Immature natural killer cell (primary cell): ENCODE results near the gene GALNT9. TPM values are rescaled to one million over a fixed set of nuclear protein-coding genes. Genes with fewer than 3 reads are reported as not detected.

Experiments used
- DNase-seq, 3 donors: peaks; one replicate each; pipeline ENCODE4 v3.0.0; 2022; ENCODE audit warnings: mixed read lengths in 1 of 3
- H3K27ac Mint-ChIP-seq, 6 donors: one replicate each; pipeline ENCODE4 v1.8.0; 2020; ENCODE audit warnings: mixed read lengths in 6 of 6, mild to moderate bottlenecking in 5 of 6, inconsistent platforms in 4 of 6, moderate library complexity in 3 of 6
- H3K27me3 Mint-ChIP-seq, 3 donors: one replicate each; pipeline ENCODE4 v1.8.0; 2020 to 2021; ENCODE audit warnings: low read depth in 3 of 3, mild to moderate bottlenecking in 3 of 3, mixed read lengths in 3 of 3, moderate library complexity in 3 of 3, inconsistent platforms in 1 of 3
- H3K36me3 Mint-ChIP-seq, 3 donors: one replicate each; pipeline ENCODE4 v1.8.0; 2020; ENCODE audit warnings: mixed read lengths in 3 of 3, inconsistent platforms in 2 of 3, mild to moderate bottlenecking in 2 of 3
- H3K4me1 Mint-ChIP-seq, 2 donors: one replicate each; pipeline ENCODE4 v1.8.0; 2020; ENCODE audit warnings: inconsistent platforms in 2 of 2, mild to moderate bottlenecking in 2 of 2, mixed read lengths in 2 of 2, moderate library complexity in 1 of 2
- H3K4me3 Mint-ChIP-seq, 5 donors: one replicate each; pipeline ENCODE4 v1.8.0; 2020; ENCODE audit warnings: mild to moderate bottlenecking in 5 of 5, mixed read lengths in 5 of 5, inconsistent platforms in 3 of 5, moderate library complexity in 3 of 5
- H3K9me3 Mint-ChIP-seq, 6 donors: one replicate each; pipeline ENCODE4 v1.8.0; 2020; ENCODE audit warnings: mild to moderate bottlenecking in 6 of 6, mixed read lengths in 6 of 6, inconsistent platforms in 4 of 6, moderate library complexity in 3 of 6
- polyA plus RNA-seq, 3 donors: library from polyadenylated mRNA; unstranded; fragments of 300-500 nt; fragmentation: Illumina TruSeq; gene quantifications; one replicate each; pipeline ENCODE4 v1.2.3, GENCODE V29; 2021

The GALNT9 gene
- polyA plus RNA-seq, 3 donors from 2014 or later: not detected

GRCh38 chr12:132354211-132354981 is 25.0 kb upstream of the GALNT9 start:
- Mint-ChIP-seq H3K36me3 (no peaks in the 10 kb centered on the region), H3K27me3 (peaks cover 0 to 6% (median 2%) of the 10 kb centered on the region in 3 donors), H3K9me3 (no peaks in the 10 kb centered on the region)

GRCh38 chr12:132353811-132354210 is 24.4 kb upstream of the GALNT9 start:
- H3K4me3 Mint-ChIP-seq: no peak overlapping the region
- H3K4me1 Mint-ChIP-seq: no peaks in the 10 kb centered on the region
- H3K27ac Mint-ChIP-seq: no peak overlapping the region
- no peaks in the 10 kb centered on the region for H3K9me3 Mint-ChIP-seq
- DNase-seq: no peak
- no peaks in the 10 kb centered on the region for H3K36me3 Mint-ChIP-seq
- H3K27me3 Mint-ChIP-seq: peaks cover 0 to 6% (median 2%) of the 10 kb centered on the region in 3 donors

More at GRCh38 chr12:132354211-132354981, 25.0 kb upstream of the GALNT9 start:
- Mint-ChIP-seq H3K4me1 (no peaks in the 10 kb centered on the region), H3K27ac (no peak overlapping the region), H3K4me3 (no peak overlapping the region)
- DNase-seq: no peak

GRCh38 chr12:132352896-132353800 is 23.8 kb upstream of the GALNT9 start:
- H3K9me3 Mint-ChIP-seq: no peaks in the 10 kb centered on the region
- H3K4me3 Mint-ChIP-seq: no peak overlapping the region
- peaks cover 1 to 6% (median 2%) of the 10 kb centered on the region in 3 donors for H3K27me3 Mint-ChIP-seq
- no peaks in the 10 kb centered on the region for H3K36me3 Mint-ChIP-seq
- no peaks in the 10 kb centered on the region for H3K4me1 Mint-ChIP-seq
- H3K27ac Mint-ChIP-seq: no peak overlapping the region
- no peak for DNase-seq

- Mint-ChIP-seq H3K4me1 (no peaks in the 10 kb centered on the region), H3K9me3 (no peaks in the 10 kb centered on the region), H3K27me3 (peaks cover 1 to 6% (median 2%) of the 10 kb centered on the region in 3 donors), H3K4me3 (no peak overlapping the region), H3K36me3 (no peaks in the 10 kb centered on the region), H3K27ac (no peak overlapping the region)
- DNase-seq: no peak
Measured at GRCh38 chr12:132351751-132352495, 22.5 kb upstream of the GALNT9 start.

- H3K36me3 Mint-ChIP-seq: no peaks in the 10 kb centered on the region
- no peaks in the 10 kb centered on the region for H3K9me3 Mint-ChIP-seq
- H3K4me3 Mint-ChIP-seq: no peak overlapping the region
- H3K27me3 Mint-ChIP-seq: peaks cover 1 to 6% (median 2%) of the 10 kb centered on the region in 3 donors
- H3K4me1 Mint-ChIP-seq: no peaks in the 10 kb centered on the region
- H3K27ac Mint-ChIP-seq: no peak overlapping the region
- no peak for DNase-seq
Measured at GRCh38 chr12:132349501-132350131, 20.2 kb upstream of the GALNT9 start.

- Mint-ChIP-seq H3K27me3 (peaks cover 1 to 7% (median 2%) of the 10 kb centered on the region in 3 donors), H3K36me3 (no peaks in the 10 kb centered on the region), H3K27ac (no peak overlapping the region), H3K4me3 (no peak overlapping the region), H3K9me3 (no peaks in the 10 kb centered on the region), H3K4me1 (peaks cover under 1 to 2% of the 10 kb centered on the region in 2 donors)
- DNase-seq: no peak
Measured at GRCh38 chr12:132348176-132348575, 18.8 kb upstream of the GALNT9 start.

- no peaks in the 10 kb centered on the region for H3K9me3 Mint-ChIP-seq
- H3K27ac Mint-ChIP-seq: no peak overlapping the region
- DNase-seq: no peak
- no peaks in the 10 kb centered on the region for H3K36me3 Mint-ChIP-seq
- no peak overlapping the region for H3K4me3 Mint-ChIP-seq
- peaks cover 1 to 7% (median 2%) of the 10 kb centered on the region in 3 donors for H3K27me3 Mint-ChIP-seq
- peaks cover 5 to 8% of the 10 kb centered on the region in 2 donors for H3K4me1 Mint-ChIP-seq
Measured at GRCh38 chr12:132347176-132347855, 17.9 kb upstream of the GALNT9 start.

GRCh38 chr12:132346471-132347175 is 17.2 kb upstream of the GALNT9 start:
- peaks cover 5 to 8% of the 10 kb centered on the region in 2 donors for H3K4me1 Mint-ChIP-seq
- no peaks in the 10 kb centered on the region for H3K36me3 Mint-ChIP-seq
- no peaks in the 10 kb centered on the region for H3K9me3 Mint-ChIP-seq
- DNase-seq: no peak
- no peak overlapping the region for H3K27ac Mint-ChIP-seq
- H3K27me3 Mint-ChIP-seq: peaks cover 1 to 6% (median 2%) of the 10 kb centered on the region in 3 donors
- H3K4me3 Mint-ChIP-seq: no peak overlapping the region

GRCh38 chr12:132345561-132346200 is 16.3 kb upstream of the GALNT9 start:
- no peaks in the 10 kb centered on the region for H3K9me3 Mint-ChIP-seq
- peaks cover 0 to 7% (median 1%) of the 10 kb centered on the region in 3 donors for H3K27me3 Mint-ChIP-seq
- H3K4me3 Mint-ChIP-seq: no peak overlapping the region
- H3K4me1 Mint-ChIP-seq: peaks cover 5 to 8% of the 10 kb centered on the region in 2 donors
- H3K27ac Mint-ChIP-seq: no peak overlapping the region
- H3K36me3 Mint-ChIP-seq: no peaks in the 10 kb centered on the region
- DNase-seq: no peak

- Mint-ChIP-seq H3K4me1 (peaks cover 5 to 8% of the 10 kb centered on the region in 2 donors), H3K36me3 (no peaks in the 10 kb centered on the region), H3K4me3 (no peak overlapping the region), H3K27me3 (peaks cover 0 to 5% (median 1%) of the 10 kb centered on the region in 3 donors), H3K27ac (no peak overlapping the region), H3K9me3 (no peaks in the 10 kb centered on the region)
- no peak for DNase-seq
Measured at GRCh38 chr12:132345126-132345525, 15.7 kb upstream of the GALNT9 start.

GRCh38 chr12:132344601-132345000 is 15.2 kb upstream of the GALNT9 start:
- Mint-ChIP-seq H3K27ac (no peak overlapping the region), H3K27me3 (peaks cover 0 to 5% (median 1%) of the 10 kb centered on the region in 3 donors), H3K9me3 (no peaks in the 10 kb centered on the region), H3K4me1 (peaks cover 5 to 8% of the 10 kb centered on the region in 2 donors), H3K36me3 (no peaks in the 10 kb centered on the region), H3K4me3 (no peak overlapping the region)
- DNase-seq: no peak

- no peak for DNase-seq
- peaks cover 5 to 8% of the 10 kb centered on the region in 2 donors for H3K4me1 Mint-ChIP-seq
- H3K9me3 Mint-ChIP-seq: no peaks in the 10 kb centered on the region
- no peaks in the 10 kb centered on the region for H3K36me3 Mint-ChIP-seq
- no peak overlapping the region for H3K27ac Mint-ChIP-seq
- H3K27me3 Mint-ChIP-seq: peaks cover 0 to 5% (median 1%) of the 10 kb centered on the region in 3 donors
- no peak overlapping the region for H3K4me3 Mint-ChIP-seq
Measured at GRCh38 chr12:132344181-132344580, 14.8 kb upstream of the GALNT9 start.
